Suprapubic skin (tissue), 4 donors: ENCODE data around the gene POLR1C. TPM values are rescaled to one million over a fixed set of nuclear protein-coding genes. Genes with fewer than 3 reads are reported as not detected.

Experiments used
- DNase-seq, 2 donors: peaks; one replicate each; pipeline ENCODE4 v3.0.0-alpha.2; 2019; ENCODE audit warnings: low spot score in 2 of 2
- H3K27ac ChIP-seq: fragments of 200-600 bp; sonication (generic); one replicate; pipeline ENCODE4 v1.5.1; 2019
- H3K27me3 ChIP-seq: fragments of 200-600 bp; sonication (generic); one replicate; pipeline ENCODE4 v1.5.1; 2019
- H3K36me3 ChIP-seq: fragments of 200-600 bp; sonication (generic); one replicate; pipeline ENCODE4 v1.5.1; 2019
- H3K4me1 ChIP-seq: fragments of 200-600 bp; sonication (generic); one replicate; pipeline ENCODE4 v1.5.1; 2019
- H3K4me3 ChIP-seq: fragments of 200-600 bp; sonication (generic); one replicate; pipeline ENCODE4 v1.5.1; 2019; ENCODE audit warnings: mild to moderate bottlenecking
- H3K9me3 ChIP-seq: fragments of 200-600 bp; sonication (generic); one replicate; pipeline ENCODE4 v1.5.1; 2019
- CTCF ChIP-seq, 2 donors: fragments of 200-600 bp in 1 of 2; fragments of 450-650 bp in 1 of 2; sonication (generic) in 1 of 2; IDR thresholded peaks; one replicate each; pipeline ENCODE4 v1.5.1; 2016 to 2019; ENCODE audit warnings: antibody characterized with exemption in 2 of 2, mild to moderate bottlenecking in 1 of 2, moderate library complexity in 1 of 2
- EP300 ChIP-seq: sonication (generic); formaldehyde crosslinking; IDR thresholded peaks from one replicate; pipeline ENCODE4 v1.6.1; 2017; ENCODE audit warnings: antibody characterized with exemption
- POLR2A ChIP-seq, 2 donors: fragments of 450-650 bp; IDR thresholded peaks; one replicate each; pipeline ENCODE4 v1.6.1; 2017; ENCODE audit warnings: antibody characterized with exemption in 2 of 2, mild to moderate bottlenecking in 2 of 2, moderate library complexity in 2 of 2
- POLR2AphosphoS5 ChIP-seq, 3 donors: sonication (generic); formaldehyde crosslinking; IDR thresholded peaks; one replicate each; pipeline ENCODE4 v1.6.1; 2017; ENCODE audit warnings: antibody characterized with exemption in 3 of 3
- WGBS: methylation state at CpG from one replicate; pipeline ENCODE4 v1.1.5; 2018; 5-methylcytosine and 5-hydroxymethylcytosine counted together
- total RNA-seq, 4 donors: library from RNA; depleted of rRNA; stranded (reverse); fragments of >200 nt; gene quantifications; one replicate each; pipeline ENCODE4 v1.1.0, GENCODE V29; 2016

The POLR1C gene
- total RNA-seq, 4 donors from 2014 or later = 31.1 to 44.7 (median 35.6) TPM

GRCh38 chr6:43509142-43509983 lies 7.5 kb upstream of the POLR1C start:
- H3K36me3 ChIP-seq = peaks cover 49% of the 10 kb centered on the region
- TF ChIP-seq POLR2AphosphoS5 (IDR thresholded peaks at IDR 0.05) (no peak), EP300 (no peak), POLR2A (IDR thresholded peaks at IDR 0.05) (no peak), CTCF (IDR thresholded peaks at IDR 0.05) (no peak)
- peak overlapping the region; percentile 94 for H3K4me3 ChIP-seq
- H3K27me3 ChIP-seq = no peaks in the 10 kb centered on the region
- no peaks in the 10 kb centered on the region for H3K9me3 ChIP-seq
- 34% methylated on average over 14 of the region's 69 CpGs for WGBS
- H3K4me1 ChIP-seq = peaks cover 38% of the 10 kb centered on the region
- no peak for DNase-seq
- peak overlapping the region; percentile 6 for H3K27ac ChIP-seq

GRCh38 chr6:43509984-43510826 lies 6.7 kb upstream of the POLR1C start, which contains the start of gene LRRC73:
LRRC73 (minus strand) TSS chr6:43510346; CDS start chr6:43509785, 561 bp downstream.
- peak within 1 kb of the TSS; percentile 94 for H3K4me3 ChIP-seq
- DNase-seq = peak; percentile 89 to 92
- H3K36me3 ChIP-seq = peaks cover 46% of the 10 kb centered on the region
- peak within 1 kb of the TSS; percentile 6 for H3K27ac ChIP-seq
- H3K4me1 ChIP-seq = peaks cover 46% of the 10 kb centered on the region
- WGBS = 1% methylated on average over 17 of the region's 96 CpGs
- TF ChIP-seq EP300 = no peak
- TF ChIP-seq POLR2AphosphoS5 (IDR thresholded peaks at IDR 0.05) = no peak
- no peak for TF ChIP-seq CTCF (IDR thresholded peaks at IDR 0.05)
- no peak for TF ChIP-seq POLR2A (IDR thresholded peaks at IDR 0.05)
- H3K9me3 ChIP-seq = no peaks in the 10 kb centered on the region
- no peaks in the 10 kb centered on the region for H3K27me3 ChIP-seq

- Histone ChIP-seq H3K27ac (peak overlapping the region; percentile 6), H3K9me3 (no peaks in the 10 kb centered on the region), H3K27me3 (no peaks in the 10 kb centered on the region), H3K4me3 (peak overlapping the region; percentile 94), H3K36me3 (peaks cover 44% of the 10 kb centered on the region), H3K4me1 (peaks cover 52% of the 10 kb centered on the region)
- TF ChIP-seq POLR2AphosphoS5 (IDR thresholded peaks at IDR 0.05) (no peak), POLR2A (IDR thresholded peaks at IDR 0.05) (no peak), CTCF (IDR thresholded peaks at IDR 0.05) (no peak), EP300 (no peak)
- no peak for DNase-seq
- 76% methylated on average over 8 of the region's 10 CpGs for WGBS
These were observed 6.1 kb upstream of the POLR1C start for GRCh38 chr6:43510827-43511163.

GRCh38 chr6:43511824-43512415 lies 5.0 kb upstream of the POLR1C start:
- H3K27ac ChIP-seq = no peak overlapping the region
- no peaks in the 10 kb centered on the region for H3K9me3 ChIP-seq
- H3K36me3 ChIP-seq = peaks cover 44% of the 10 kb centered on the region
- peaks cover 54% of the 10 kb centered on the region for H3K4me1 ChIP-seq
- no peak for TF ChIP-seq EP300
- no peak for TF ChIP-seq CTCF (IDR thresholded peaks at IDR 0.05)
- no peak for TF ChIP-seq POLR2A (IDR thresholded peaks at IDR 0.05)
- TF ChIP-seq POLR2AphosphoS5 (IDR thresholded peaks at IDR 0.05) = no peak
- no peaks in the 10 kb centered on the region for H3K27me3 ChIP-seq
- WGBS = 84% methylated on average over 11 of the region's 11 CpGs
- no peak overlapping the region for H3K4me3 ChIP-seq
- no peak for DNase-seq
